Activated CD4-positive, alpha-beta T cell treated with anti-CD3 and anti-CD28 coated beads, Interleukin-2, amount 10 ng/mL, durations not matched to agents 24 days and 14 days (primary cell): ENCODE data around the gene RPTOR. TPM values are rescaled to one million over a fixed set of nuclear protein-coding genes. Genes with fewer than 3 reads are reported as not detected.

Experiments
- DNase-seq: peaks from one replicate; pipeline ENCODE4 v3.0.0; 2022
- H3K27ac Mint-ChIP-seq: one replicate; pipeline ENCODE4 v1.8.0; 2022; ENCODE audit warnings: mild to moderate bottlenecking, mixed read lengths
- H3K27me3 Mint-ChIP-seq: one replicate; pipeline ENCODE4 v1.8.0; 2022; ENCODE audit warnings: mixed read lengths
- H3K36me3 Mint-ChIP-seq: one replicate; pipeline ENCODE4 v1.8.0; 2022; ENCODE audit warnings: low read depth, mild to moderate bottlenecking, mixed read lengths
- H3K4me1 Mint-ChIP-seq: one replicate; pipeline ENCODE4 v1.8.0; 2021; ENCODE audit warnings: mixed read lengths
- H3K4me3 Mint-ChIP-seq: one replicate; pipeline ENCODE4 v1.8.0; 2022; ENCODE audit warnings: mild to moderate bottlenecking, moderate library complexity, mixed read lengths
- H3K9me3 Mint-ChIP-seq: one replicate; pipeline ENCODE4 v1.8.0; 2021; ENCODE audit warnings: mixed read lengths
- intact Hi-C: fragments of 100-400 bp; cut with micrococcal nuclease; formaldehyde crosslinking; loops from one replicate; pipeline ENCODE4 v1.15.1; 2023
- total RNA-seq: library from RNA; stranded (reverse); gene quantifications from 2 replicates; pipeline ENCODE4 v1.2.3, GENCODE V29; 2022

RPTOR gene
- total RNA-seq, 1 donor from 2014 or later: 67.2 TPM

DNA sequence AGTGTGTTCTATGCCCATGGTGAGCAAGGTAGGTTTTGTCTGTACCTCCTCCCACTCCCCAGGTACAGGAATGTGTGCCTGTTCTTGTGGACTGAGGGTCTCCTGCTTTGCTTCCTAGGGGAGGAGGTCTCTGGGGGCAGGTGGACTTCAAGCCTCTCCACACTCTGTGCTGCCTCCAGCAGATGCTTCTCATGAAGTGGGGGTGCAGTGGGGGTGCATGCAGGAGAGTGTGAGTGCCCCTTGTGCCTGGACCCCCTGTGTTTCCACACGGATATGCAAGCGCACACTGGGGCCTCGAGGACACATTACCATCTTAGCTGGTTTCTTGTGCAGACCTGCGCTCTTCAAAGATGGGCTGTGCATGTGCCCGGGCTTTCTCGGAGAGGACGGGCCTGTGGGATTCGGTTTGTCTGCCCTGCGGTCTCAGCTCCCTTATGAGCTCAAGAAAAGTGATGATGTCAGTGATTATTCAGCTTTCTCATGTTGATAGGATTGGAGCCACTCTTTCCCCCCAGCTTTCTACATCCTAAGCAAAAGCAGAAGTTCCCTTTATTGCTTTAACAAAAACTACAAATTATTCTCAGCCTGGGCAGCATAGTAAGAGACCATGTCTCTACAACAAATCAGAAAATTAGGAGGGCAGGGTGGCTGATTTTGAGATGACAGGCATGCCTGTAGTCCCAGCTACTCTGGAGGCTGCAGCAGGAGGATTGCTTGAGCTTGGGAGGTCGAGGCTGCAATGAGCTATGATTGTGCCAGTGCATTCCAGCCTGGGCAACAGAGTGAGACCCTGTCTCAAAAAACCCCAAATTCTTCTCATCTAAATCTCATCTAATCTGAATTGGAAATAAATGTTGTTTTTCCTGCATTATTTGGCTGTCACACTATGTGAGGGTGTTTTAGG is 86.8 kb downstream of the RPTOR start:
- no peaks in the 10 kb centered on the region for H3K27me3 Mint-ChIP-seq
- no peak overlapping the region for H3K27ac Mint-ChIP-seq
- intact Hi-C loops: no loop called here
- DNase-seq: no peak
- peaks cover 21% of the 10 kb centered on the region for H3K4me1 Mint-ChIP-seq
- H3K9me3 Mint-ChIP-seq: peaks cover 4% of the 10 kb centered on the region
- H3K36me3 Mint-ChIP-seq: peaks cover 10% of the 10 kb centered on the region
- no peak overlapping the region for H3K4me3 Mint-ChIP-seq

DNA sequence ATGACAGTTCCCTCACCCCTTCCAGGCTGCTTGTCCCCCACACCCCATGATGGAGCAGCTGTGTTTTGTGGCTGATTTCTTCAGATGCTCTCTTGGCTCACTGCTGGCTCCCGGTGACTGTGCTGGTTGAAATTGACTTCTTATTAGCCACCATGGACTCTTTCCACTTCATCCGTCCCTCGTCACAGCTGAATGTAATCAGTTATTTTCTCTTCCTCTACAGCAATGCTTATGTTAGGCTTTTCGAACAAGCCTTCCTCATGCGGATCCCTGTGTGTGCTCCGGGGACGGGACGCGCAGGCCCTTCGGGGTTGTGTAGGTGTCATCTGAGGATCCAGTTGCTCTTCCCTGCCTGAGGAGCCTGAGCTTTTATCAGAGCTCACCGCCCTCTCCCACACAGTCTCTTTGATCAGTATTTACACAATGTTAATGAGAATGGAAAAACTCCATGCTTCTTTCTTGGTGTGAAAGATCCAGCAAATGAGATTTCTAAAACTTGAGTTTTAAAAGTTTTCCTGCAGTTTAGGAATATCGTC is 87.5 kb downstream of the RPTOR start:
- no peak overlapping the region for H3K27ac Mint-ChIP-seq
- DNase-seq: no peak
- intact Hi-C loops: no loop called here
- no peaks in the 10 kb centered on the region for H3K27me3 Mint-ChIP-seq
- H3K36me3 Mint-ChIP-seq: peaks cover 8% of the 10 kb centered on the region
- H3K4me1 Mint-ChIP-seq: peaks cover 26% of the 10 kb centered on the region
- H3K4me3 Mint-ChIP-seq: no peak overlapping the region
- H3K9me3 Mint-ChIP-seq: peaks cover 4% of the 10 kb centered on the region

DNA sequence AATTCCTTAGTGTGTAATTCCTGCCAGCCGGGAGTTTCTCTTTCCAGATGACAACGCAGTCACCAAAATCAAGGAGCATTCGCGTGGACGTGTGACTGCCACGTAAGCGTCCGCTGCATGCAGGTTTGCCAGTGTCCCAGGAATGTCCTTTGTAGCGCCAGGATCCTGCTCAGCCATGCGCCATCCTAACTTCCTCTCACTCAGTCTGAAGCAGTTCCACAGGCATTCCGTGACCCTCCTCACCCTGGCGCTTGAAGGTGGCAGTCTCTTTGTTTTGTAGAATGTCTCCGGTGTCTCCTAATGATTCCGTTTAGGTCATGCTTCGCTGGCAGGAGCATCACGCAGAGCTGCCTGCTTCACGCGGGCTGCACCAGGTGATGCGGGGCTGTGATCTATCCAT is 88.6 kb downstream of the RPTOR start:
- no peaks in the 10 kb centered on the region for H3K27me3 Mint-ChIP-seq
- peaks cover 8% of the 10 kb centered on the region for H3K36me3 Mint-ChIP-seq
- intact Hi-C loops: no loop called here
- H3K4me1 Mint-ChIP-seq: peaks cover 31% of the 10 kb centered on the region
- no peak overlapping the region for H3K27ac Mint-ChIP-seq
- no peak for DNase-seq
- H3K9me3 Mint-ChIP-seq: peaks cover 4% of the 10 kb centered on the region
- no peak overlapping the region for H3K4me3 Mint-ChIP-seq

GRCh38 chr17:80633994-80634566 is 89.4 kb downstream of the RPTOR start:
- intact Hi-C loops: no loop called here
- peaks cover 4% of the 10 kb centered on the region for H3K9me3 Mint-ChIP-seq
- H3K27me3 Mint-ChIP-seq: no peaks in the 10 kb centered on the region
- no peak overlapping the region for H3K27ac Mint-ChIP-seq
- DNase-seq: no peak
- H3K4me3 Mint-ChIP-seq: no peak overlapping the region
- peaks cover 12% of the 10 kb centered on the region for H3K36me3 Mint-ChIP-seq
- H3K4me1 Mint-ChIP-seq: peaks cover 34% of the 10 kb centered on the region

DNA sequence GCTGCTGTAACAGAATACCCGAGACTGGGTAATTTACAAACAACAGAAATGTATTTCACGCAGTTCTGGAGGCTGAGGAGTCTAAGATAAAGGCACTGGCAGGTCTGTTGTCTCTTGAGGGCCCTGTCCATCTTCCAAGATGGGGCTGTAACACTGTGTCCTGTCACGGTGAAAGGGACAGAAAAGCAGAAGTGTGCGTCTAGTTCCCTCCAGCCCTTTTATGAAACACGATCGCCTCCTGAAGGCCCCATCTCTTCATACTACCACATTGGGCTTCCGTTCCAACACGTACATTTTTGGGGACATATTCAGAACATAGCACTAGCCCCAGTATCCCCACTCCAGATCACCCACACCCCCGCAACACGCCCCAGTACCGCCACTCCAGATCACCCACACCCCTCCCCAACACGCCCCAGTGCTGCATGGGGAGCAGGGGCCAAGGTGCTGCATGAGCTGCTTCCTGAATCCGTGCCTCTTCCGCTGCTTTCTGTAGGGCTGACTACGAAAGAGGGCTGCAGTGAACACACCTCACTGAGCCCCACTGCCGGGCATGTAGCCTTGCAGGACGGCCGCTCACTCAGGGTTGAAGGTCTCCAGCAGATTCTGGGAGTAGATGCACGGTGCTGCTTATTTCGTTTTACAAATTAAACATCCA is 91.9 kb downstream of the RPTOR start:
- peaks cover 39% of the 10 kb centered on the region for H3K4me1 Mint-ChIP-seq
- H3K4me3 Mint-ChIP-seq: peak overlapping the region; percentile 55
- H3K9me3 Mint-ChIP-seq: peaks cover 4% of the 10 kb centered on the region
- peak; percentile 79 for DNase-seq
- H3K36me3 Mint-ChIP-seq: peaks cover 15% of the 10 kb centered on the region
- H3K27me3 Mint-ChIP-seq: no peaks in the 10 kb centered on the region
- H3K27ac Mint-ChIP-seq: peak overlapping the region; percentile 76
- intact Hi-C loops: no loop called here

DNA sequence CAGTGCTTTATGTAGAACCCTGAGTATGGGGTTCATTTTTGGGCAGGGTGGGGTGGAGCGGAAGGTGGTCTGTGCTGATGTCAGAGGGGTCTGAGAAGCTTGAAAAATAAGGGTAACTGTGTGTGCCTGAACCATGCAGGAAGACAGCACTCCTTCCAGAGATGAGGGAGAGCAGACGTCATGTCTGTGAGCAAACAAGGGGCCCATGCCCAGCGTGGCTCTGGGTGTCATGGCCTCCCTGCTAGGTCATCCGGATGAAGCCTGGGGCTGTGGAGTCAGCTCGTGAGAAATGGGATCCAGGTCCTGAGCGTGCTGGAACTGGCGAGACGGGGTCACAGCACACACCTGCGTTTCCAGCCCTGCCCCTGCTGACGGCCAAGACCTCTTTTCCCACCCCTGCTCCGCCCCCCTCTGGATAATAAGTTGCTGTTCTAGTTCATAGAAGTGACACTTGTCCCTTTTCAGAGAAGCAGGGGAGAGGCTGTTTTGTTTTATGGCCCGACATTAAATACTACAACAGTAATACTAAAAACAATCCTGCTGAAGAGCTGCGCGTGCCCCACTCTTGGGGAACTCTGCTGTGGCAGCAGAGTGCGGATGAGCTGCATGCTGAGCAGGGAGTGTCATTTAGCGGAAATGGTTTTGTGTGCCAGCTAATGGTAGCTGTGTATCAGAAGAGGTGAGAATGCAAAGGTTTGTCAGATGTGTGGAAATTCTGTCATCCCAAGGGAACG is 92.6 kb downstream of the RPTOR start:
- Mint-ChIP-seq H3K9me3 (peaks cover 4% of the 10 kb centered on the region), H3K4me3 (peak overlapping the region; percentile 55), H3K27me3 (no peaks in the 10 kb centered on the region), H3K4me1 (peaks cover 38% of the 10 kb centered on the region), H3K27ac (peak overlapping the region; percentile 76), H3K36me3 (peaks cover 15% of the 10 kb centered on the region)
- intact Hi-C loops: no loop called here
- DNase-seq: peak; percentile 61

DNA sequence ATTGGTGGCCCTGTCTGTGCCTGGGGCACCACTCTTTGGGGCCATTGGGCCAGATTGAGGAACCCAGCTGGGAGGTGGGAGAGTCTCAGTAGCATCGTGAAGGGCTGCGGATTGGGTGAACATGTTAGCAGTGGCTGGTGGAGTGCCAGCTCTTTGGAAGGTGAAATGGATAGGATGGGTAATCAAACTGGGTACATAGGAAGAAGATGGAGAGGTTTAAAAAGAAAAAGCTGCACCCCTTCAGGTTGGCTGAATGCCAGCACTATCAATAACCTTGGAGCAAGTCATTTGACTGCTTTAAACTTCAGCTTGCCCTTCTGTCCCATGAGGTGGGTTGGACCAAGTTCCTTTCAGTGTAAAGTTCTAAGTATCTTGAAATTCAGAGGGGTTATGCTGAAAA is 95.0 kb downstream of the RPTOR start:
- Mint-ChIP-seq H3K4me1 (peaks cover 47% of the 10 kb centered on the region), H3K9me3 (peaks cover 4% of the 10 kb centered on the region), H3K36me3 (peaks cover 24% of the 10 kb centered on the region), H3K27ac (no peak overlapping the region), H3K4me3 (no peak overlapping the region), H3K27me3 (no peaks in the 10 kb centered on the region)
- peak; percentile 54 for DNase-seq
- intact Hi-C loops: loop anchor here (1.0 kb wide), 1 partner anchor 9 kb away; no protein-coding TSS in a partner anchor

GRCh38 chr17:80640366-80641084 is 95.9 kb downstream of the RPTOR start:
- Mint-ChIP-seq H3K27ac (peak overlapping the region; percentile 26), H3K27me3 (no peaks in the 10 kb centered on the region), H3K36me3 (peaks cover 25% of the 10 kb centered on the region), H3K9me3 (no peaks in the 10 kb centered on the region), H3K4me1 (peaks cover 47% of the 10 kb centered on the region), H3K4me3 (no peak overlapping the region)
- no peak for DNase-seq
- intact Hi-C loops: no loop called here

- peak overlapping the region; percentile 66 for H3K4me3 Mint-ChIP-seq
- H3K27ac Mint-ChIP-seq: peak overlapping the region; percentile 67
- no peaks in the 10 kb centered on the region for H3K9me3 Mint-ChIP-seq
- peak; percentile 62 for DNase-seq
- no peaks in the 10 kb centered on the region for H3K27me3 Mint-ChIP-seq
- peaks cover 47% of the 10 kb centered on the region for H3K4me1 Mint-ChIP-seq
- H3K36me3 Mint-ChIP-seq: peaks cover 29% of the 10 kb centered on the region
- intact Hi-C loops: no loop called here
Measured at GRCh38 chr17:80643326-80644099, 98.9 kb downstream of the RPTOR start.

DNA sequence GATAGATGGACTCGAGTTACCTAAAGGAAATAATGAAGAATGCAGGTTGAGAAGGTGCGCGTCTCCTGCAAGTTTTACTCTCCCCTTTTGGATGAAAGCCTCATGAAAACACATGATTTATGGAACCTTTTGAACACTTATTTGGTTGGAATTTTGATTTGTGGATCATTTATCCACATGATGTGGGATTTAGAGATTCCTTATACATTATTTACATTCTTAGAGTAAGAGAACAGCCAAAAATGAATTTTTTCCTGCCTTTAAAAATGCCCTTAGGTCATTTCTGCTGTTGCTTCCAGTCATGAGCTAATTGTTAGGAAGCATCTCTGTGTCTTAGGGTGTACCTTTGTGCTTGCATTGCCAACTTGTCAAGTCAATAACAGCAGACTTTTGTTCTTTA is 99.9 kb downstream of the RPTOR start:
- H3K4me1 Mint-ChIP-seq: peaks cover 52% of the 10 kb centered on the region
- peak overlapping the region; percentile 53 for H3K4me3 Mint-ChIP-seq

DNA sequence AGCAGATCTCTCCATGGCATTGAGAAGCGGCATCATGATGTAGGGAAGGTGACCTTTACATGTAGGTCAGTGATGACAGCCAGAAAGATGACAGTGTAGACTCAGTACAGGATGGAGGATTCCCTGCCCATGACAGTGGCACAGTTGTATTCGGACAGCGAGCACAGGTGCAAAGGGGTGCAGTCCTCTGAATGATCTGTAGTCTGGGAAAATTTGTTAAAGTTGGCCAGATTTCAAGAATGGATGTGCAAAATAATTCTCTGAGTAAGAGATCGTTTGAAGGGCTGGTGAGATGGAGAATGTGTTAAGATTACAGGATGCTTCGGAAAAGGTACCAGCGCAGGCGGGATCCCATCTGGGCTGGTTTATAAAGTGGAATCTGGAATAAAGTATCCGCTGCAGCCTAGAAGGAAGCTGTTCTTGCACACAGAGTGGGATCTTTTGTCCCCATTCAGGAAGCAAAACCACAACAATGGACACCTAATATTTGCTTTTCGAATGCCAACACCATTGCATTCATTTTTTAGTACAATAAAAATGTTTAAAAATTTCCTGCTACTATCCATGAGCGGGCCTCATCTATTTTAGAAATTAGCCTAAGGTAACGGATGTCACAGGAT is 101.2 kb downstream of the RPTOR start:
- Mint-ChIP-seq H3K27ac (no peak overlapping the region), H3K4me1 (peaks cover 61% of the 10 kb centered on the region), H3K36me3 (peaks cover 33% of the 10 kb centered on the region), H3K27me3 (no peaks in the 10 kb centered on the region), H3K9me3 (peaks cover 7% of the 10 kb centered on the region), H3K4me3 (peak overlapping the region; percentile 50)
- no peak for DNase-seq
- intact Hi-C loops: no loop called here

More for the DNA sequence above, 99.9 kb downstream of the RPTOR start:
- H3K9me3 Mint-ChIP-seq: peaks cover 3% of the 10 kb centered on the region
- H3K27me3 Mint-ChIP-seq: no peaks in the 10 kb centered on the region
- H3K36me3 Mint-ChIP-seq: peaks cover 29% of the 10 kb centered on the region
- intact Hi-C loops: no loop called here
- peak overlapping the region; percentile 74 for H3K27ac Mint-ChIP-seq
- DNase-seq: no peak

DNA sequence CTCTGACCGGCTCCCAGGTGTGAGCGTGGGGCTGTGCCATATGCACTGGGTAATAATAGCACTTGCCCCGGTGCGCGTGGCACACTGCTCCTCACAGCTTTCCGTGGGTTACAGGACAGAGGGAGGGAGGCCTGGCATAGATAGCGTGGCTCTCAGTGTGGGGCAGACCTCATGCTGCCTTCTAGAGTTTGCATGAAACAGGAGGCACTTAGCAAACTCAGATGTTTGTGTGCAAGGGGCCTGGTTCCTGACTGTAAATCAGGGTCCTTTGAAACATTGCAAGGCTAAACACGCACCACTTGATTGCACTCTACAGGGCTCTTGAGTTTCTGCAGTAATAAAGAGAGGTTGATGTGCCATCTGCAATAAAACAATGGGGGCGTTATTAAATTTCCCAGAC is 101.7 kb downstream of the RPTOR start:
- no peaks in the 10 kb centered on the region for H3K27me3 Mint-ChIP-seq
- peaks cover 66% of the 10 kb centered on the region for H3K4me1 Mint-ChIP-seq
- intact Hi-C loops: no loop called here
- peaks cover 11% of the 10 kb centered on the region for H3K9me3 Mint-ChIP-seq
- H3K36me3 Mint-ChIP-seq: peaks cover 36% of the 10 kb centered on the region
- H3K27ac Mint-ChIP-seq: no peak overlapping the region
- H3K4me3 Mint-ChIP-seq: no peak overlapping the region
- peak; percentile 53 for DNase-seq
